ENCODE results near the gene ITGA1.

DNA sequence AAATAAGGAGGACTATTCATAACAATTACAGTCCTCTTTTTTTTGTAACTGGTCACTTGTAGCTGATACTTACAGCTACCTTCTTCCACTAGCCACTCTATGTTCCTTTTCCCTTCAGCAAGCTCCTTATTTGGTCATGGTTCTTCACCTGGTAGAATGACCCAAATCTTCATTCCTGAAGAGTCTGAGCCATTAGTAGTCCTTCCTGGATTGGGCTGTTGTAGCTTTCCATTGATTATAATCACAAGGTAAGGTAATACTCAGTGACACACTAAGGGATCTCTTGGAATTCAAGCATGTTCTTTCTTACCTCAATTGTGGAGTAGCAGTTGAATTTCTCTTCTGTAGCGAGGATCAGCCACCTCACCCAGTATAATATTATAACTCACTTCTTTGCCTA, 175.9 kb downstream of the ITGA1 start:
- no peak for TF ChIP-seq POLR2A (IDR thresholded peaks at IDR 0.05; ENCODE audit: low read depth, low read length)
- TF ChIP-seq POLR2AphosphoS5 (IDR thresholded peaks at IDR 0.05; ENCODE audit: low read depth, low read length) = no peak
